Right lobe of liver (tissue), 4 donors: ENCODE results near the gene MROH7.

Experiments
- POLR2A ChIP-seq: fragments of 450-650 bp; IDR thresholded peaks from one replicate; pipeline ENCODE4 v1.6.1; 2017; ENCODE audit warnings: antibody characterized with exemption, mild to moderate bottlenecking
- TF ChIP-seq, protein P1 (sequence below), 4 donors: fragments of 200-600 bp in 3 of 4; fragments of 450-650 bp in 1 of 4; IDR thresholded peaks; one replicate each; pipeline versions ENCODE4 v1.5.1 to v1.8.0; 2016 to 2022; ENCODE audit warnings: antibody characterized with exemption in 4 of 4, mild to moderate bottlenecking in 2 of 4
- donor health status: DM: no; HTN: no; CAD: no.
- donor health status: DM: no; HTN: no; CAD: no.
- donor health status: DM: no; HTN: yes; CAD: no.

DNA sequence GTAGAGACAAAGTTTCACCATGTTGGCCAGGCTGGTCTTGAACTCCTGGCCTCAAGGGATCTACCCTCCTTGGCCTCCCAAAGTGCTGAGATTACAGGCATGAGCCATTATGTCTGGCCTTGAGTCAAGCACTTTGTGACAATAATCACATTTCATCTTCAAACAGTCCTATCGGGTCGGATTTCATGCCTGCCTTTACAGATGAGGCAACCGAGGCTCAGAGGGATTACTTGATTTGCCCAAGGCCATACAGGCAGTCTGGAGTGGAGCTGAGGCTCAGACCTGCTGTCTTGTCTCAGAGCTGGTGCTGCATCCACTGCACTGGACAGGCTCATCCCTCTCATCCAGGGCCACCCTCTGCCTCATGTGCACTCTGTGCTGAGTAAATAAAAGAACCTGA is 44.8 kb upstream of the MROH7 start:
- TF ChIP-seq, protein P1, sequence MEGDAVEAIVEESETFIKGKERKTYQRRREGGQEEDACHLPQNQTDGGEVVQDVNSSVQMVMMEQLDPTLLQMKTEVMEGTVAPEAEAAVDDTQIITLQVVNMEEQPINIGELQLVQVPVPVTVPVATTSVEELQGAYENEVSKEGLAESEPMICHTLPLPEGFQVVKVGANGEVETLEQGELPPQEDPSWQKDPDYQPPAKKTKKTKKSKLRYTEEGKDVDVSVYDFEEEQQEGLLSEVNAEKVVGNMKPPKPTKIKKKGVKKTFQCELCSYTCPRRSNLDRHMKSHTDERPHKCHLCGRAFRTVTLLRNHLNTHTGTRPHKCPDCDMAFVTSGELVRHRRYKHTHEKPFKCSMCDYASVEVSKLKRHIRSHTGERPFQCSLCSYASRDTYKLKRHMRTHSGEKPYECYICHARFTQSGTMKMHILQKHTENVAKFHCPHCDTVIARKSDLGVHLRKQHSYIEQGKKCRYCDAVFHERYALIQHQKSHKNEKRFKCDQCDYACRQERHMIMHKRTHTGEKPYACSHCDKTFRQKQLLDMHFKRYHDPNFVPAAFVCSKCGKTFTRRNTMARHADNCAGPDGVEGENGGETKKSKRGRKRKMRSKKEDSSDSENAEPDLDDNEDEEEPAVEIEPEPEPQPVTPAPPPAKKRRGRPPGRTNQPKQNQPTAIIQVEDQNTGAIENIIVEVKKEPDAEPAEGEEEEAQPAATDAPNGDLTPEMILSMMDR (IDR thresholded peaks at IDR 0.05) = no peak
- no peak for TF ChIP-seq POLR2A
